Fibroblast of upper back skin (primary cell): ENCODE measurements around the gene PLA2G4E.

ENCODE experiments used
- DNase-seq: peaks from one replicate; pipeline ENCODE4 v3.0.0-alpha.2; 2013

The PLA2G4E gene

DNA sequence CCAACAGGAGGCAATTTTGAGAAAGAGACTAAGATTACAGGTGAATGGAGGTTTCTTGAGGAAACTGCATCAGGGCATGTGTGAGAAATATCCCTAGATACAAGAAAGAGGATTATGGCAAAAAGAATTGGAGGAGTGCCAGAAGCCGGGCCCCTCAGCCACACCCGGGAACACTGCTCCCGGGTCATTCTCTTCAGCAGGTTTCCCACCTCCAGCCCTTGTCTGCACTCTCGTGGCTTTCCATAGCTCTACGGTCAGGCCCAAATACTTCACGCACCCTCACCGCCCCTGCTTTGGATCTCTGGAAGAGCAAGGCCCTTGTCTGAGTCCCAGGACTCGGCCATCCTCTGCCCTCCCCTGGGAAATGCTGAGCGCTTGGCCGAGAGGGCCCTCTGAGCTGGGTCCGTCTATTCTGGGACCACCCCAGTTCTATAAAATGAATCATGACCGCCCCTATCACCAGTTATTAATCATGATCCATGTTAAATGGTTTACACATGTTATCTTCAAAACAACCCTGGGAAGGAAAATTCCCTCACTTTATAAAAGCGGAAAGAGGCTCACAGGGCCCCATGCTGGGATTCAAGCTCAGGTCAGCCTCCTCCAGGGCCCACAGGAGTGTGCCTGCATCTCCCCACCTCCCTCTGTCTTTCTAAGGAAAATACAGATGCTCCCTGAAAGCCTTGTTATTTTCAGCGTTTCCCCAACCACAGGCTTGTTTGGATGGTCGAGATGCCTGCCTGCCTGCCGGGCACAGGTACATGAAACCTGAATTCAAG is 88.1 kb downstream of the PLA2G4E start:
- DNase-seq = peak; percentile 69

- DNase-seq = no peak
Observed at GRCh38 chr15:41932101-41932500, 88.7 kb downstream of the PLA2G4E start.
